ENCODE measurements around the gene PLEKHG3. TPM values are rescaled to one million over a fixed set of nuclear protein-coding genes. Genes with fewer than 3 reads are reported as not detected.

The PLEKHG3 gene
- total and polyA plus RNA-seq, 8 donors, result 33.3 to 60.7 (median 39.7) TPM

GRCh38 chr14:64736271-64737169 is 32.3 kb downstream of the PLEKHG3 start:
- Histone ChIP-seq H3K27me3 (no peaks in the 10 kb centered on the region), H3K9me3 (no peaks in the 10 kb centered on the region), H3K4me3 (no peak overlapping the region), H3K36me3 (peaks cover 5 to 37% (median 15%) of the 10 kb centered on the region in 3 donors), H3K4me1 (peaks cover 16 to 19% (median 18%) of the 10 kb centered on the region in 3 donors), H3K27ac (peak overlapping the region; percentile 56 to 80 (median 75))
- ATAC-seq (peak; percentile 90 to 97 (median 96)), DNase-seq (peak; percentile 82 to 95 (median 92)), FAIRE-seq (no peak)
- no peak for TF ChIP-seq CTCF (IDR thresholded peaks at IDR 0.05)
- intact Hi-C loops (cut with DNase I), result no loop called here
- WGBS, 2 donors, result 37 to 40% methylated on average over 28 of the region's 28 CpGs

GRCh38 chr14:64737391-64738280 is 33.4 kb downstream of the PLEKHG3 start:
- WGBS, 2 donors, result 50 to 56% methylated on average over 14 to 17 of the region's 17 CpGs
- FAIRE-seq (no peak), DNase-seq (peak in 1 of 6 donors; percentile 37), ATAC-seq (no peak)
- no peaks in the 10 kb centered on the region for H3K9me3 ChIP-seq
- H3K27ac ChIP-seq, result peak overlapping the region; percentile 50 to 80 (median 75)
- peaks cover 8 to 37% (median 26%) of the 10 kb centered on the region in 3 donors for H3K36me3 ChIP-seq
- no peak overlapping the region for H3K4me3 ChIP-seq
- TF ChIP-seq CTCF (IDR thresholded peaks at IDR 0.05), result no peak
- no peaks in the 10 kb centered on the region for H3K27me3 ChIP-seq
- H3K4me1 ChIP-seq, result peaks cover 16 to 19% (median 18%) of the 10 kb centered on the region in 3 donors
- intact Hi-C loops (cut with DNase I), result no loop called here

- H3K27ac ChIP-seq, result no peak overlapping the region
- H3K4me1 ChIP-seq, result peaks cover 16 to 19% (median 18%) of the 10 kb centered on the region in 3 donors
- H3K9me3 ChIP-seq, result no peaks in the 10 kb centered on the region
- peaks cover 12 to 37% (median 26%) of the 10 kb centered on the region in 3 donors for H3K36me3 ChIP-seq
- DNase-seq (peak in 1 of 6 donors; percentile 32), ATAC-seq (no peak), FAIRE-seq (no peak)
- H3K27me3 ChIP-seq, result no peaks in the 10 kb centered on the region
- intact Hi-C loops (cut with DNase I), result no loop called here
- no peak overlapping the region for H3K4me3 ChIP-seq
- TF ChIP-seq CTCF (IDR thresholded peaks at IDR 0.05), result no peak
- 71 to 76% methylated on average over 8 to 9 of the region's 9 CpGs for WGBS, 2 donors
These were observed 34.1 kb downstream of the PLEKHG3 start for GRCh38 chr14:64738281-64738804.

DNA sequence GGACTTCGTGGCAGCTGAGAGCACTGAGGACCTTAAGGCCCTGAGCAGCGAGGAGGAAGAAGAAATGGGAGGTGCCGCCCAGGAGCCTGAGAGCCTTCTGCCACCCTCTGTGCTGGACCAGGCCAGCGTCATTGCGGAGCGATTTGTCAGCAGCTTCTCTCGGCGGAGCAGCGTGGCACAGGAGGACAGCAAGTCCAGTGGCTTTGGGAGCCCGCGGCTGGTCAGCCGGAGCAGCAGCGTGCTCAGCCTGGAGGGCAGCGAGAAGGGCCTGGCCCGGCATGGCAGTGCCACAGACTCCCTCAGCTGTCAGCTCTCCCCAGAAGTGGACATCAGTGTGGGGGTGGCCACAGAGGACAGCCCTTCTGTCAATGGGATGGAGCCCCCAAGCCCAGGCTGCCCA is 37.0 kb downstream of the PLEKHG3 start:
- no peak overlapping the region for H3K27ac ChIP-seq
- TF ChIP-seq CTCF (IDR thresholded peaks at IDR 0.05), result no peak
- H3K9me3 ChIP-seq, result no peaks in the 10 kb centered on the region
- DNase-seq (no peak), ATAC-seq (no peak), FAIRE-seq (no peak)
- peaks cover 12 to 57% (median 30%) of the 10 kb centered on the region in 3 donors for H3K36me3 ChIP-seq
- no peaks in the 10 kb centered on the region for H3K27me3 ChIP-seq
- intact Hi-C loops (cut with DNase I), result no loop called here
- H3K4me1 ChIP-seq, result peaks cover 11 to 13% (median 13%) of the 10 kb centered on the region in 3 donors
- H3K4me3 ChIP-seq, result no peak overlapping the region
- 93 to 95% methylated on average over 15 of the region's 15 CpGs for whole genome bisulfite sequencing, 2 donors

Data from pancreas (tissue), 10 donors.